ENCODE measurements around the gene ZNF548.

The ZNF548 gene

GRCh38 chr19:57357406-57357805 is 32.2 kb upstream of the ZNF548 start:
- TF ChIP-seq, protein P1, sequence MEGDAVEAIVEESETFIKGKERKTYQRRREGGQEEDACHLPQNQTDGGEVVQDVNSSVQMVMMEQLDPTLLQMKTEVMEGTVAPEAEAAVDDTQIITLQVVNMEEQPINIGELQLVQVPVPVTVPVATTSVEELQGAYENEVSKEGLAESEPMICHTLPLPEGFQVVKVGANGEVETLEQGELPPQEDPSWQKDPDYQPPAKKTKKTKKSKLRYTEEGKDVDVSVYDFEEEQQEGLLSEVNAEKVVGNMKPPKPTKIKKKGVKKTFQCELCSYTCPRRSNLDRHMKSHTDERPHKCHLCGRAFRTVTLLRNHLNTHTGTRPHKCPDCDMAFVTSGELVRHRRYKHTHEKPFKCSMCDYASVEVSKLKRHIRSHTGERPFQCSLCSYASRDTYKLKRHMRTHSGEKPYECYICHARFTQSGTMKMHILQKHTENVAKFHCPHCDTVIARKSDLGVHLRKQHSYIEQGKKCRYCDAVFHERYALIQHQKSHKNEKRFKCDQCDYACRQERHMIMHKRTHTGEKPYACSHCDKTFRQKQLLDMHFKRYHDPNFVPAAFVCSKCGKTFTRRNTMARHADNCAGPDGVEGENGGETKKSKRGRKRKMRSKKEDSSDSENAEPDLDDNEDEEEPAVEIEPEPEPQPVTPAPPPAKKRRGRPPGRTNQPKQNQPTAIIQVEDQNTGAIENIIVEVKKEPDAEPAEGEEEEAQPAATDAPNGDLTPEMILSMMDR (IDR thresholded peaks at IDR 0.05; ENCODE audit: extremely low read depth, insufficient read depth, missing control alignments) = no peak

GRCh38 chr19:57359300-57359699 is 30.4 kb upstream of the ZNF548 start:
- in situ Hi-C loops (cut with MboI; ENCODE audit: low pct_unique_long_range_greater_than_20kb, low sequenced_read_pairs, unreplicated experiment) = no loop called here
- DNase-seq (ENCODE audit: low spot score) = no peak
- TF ChIP-seq, protein P1 (IDR thresholded peaks at IDR 0.05; ENCODE audit: extremely low read depth, insufficient read depth, missing control alignments) = no peak

More at GRCh38 chr19:57357406-57357805, 32.2 kb upstream of the ZNF548 start:
- in situ Hi-C loops (cut with MboI; ENCODE audit: low pct_unique_long_range_greater_than_20kb, low sequenced_read_pairs, unreplicated experiment) = no loop called here
- DNase-seq (ENCODE audit: low spot score) = no peak

- in situ Hi-C loops (cut with MboI; ENCODE audit: low pct_unique_long_range_greater_than_20kb, low sequenced_read_pairs, unreplicated experiment) = no loop called here
- no peak for DNase-seq (ENCODE audit: low spot score)
- TF ChIP-seq, protein P1 (IDR thresholded peaks at IDR 0.05; ENCODE audit: extremely low read depth, insufficient read depth, missing control alignments) = no peak
These were observed 27.2 kb upstream of the ZNF548 start for GRCh38 chr19:57362419-57362818.

- TF ChIP-seq, protein P1 (IDR thresholded peaks at IDR 0.05; ENCODE audit: extremely low read depth, insufficient read depth, missing control alignments) = no peak
- in situ Hi-C loops (cut with MboI; ENCODE audit: low pct_unique_long_range_greater_than_20kb, low sequenced_read_pairs, unreplicated experiment) = no loop called here
- DNase-seq (ENCODE audit: low spot score) = peak; percentile 92
These were observed 26.5 kb upstream of the ZNF548 start, which contains the start of the genes TRAPPC2B and ZNF547 for GRCh38 chr19:57362997-57363687. Gene TRAPPC2B (plus strand): TSS chr19:57363551. CDS start chr19:57364834, 1,283 bp downstream. Gene ZNF547 (plus strand): TSS chr19:57363551. CDS start chr19:57368556, 5,005 bp downstream.

DNA sequence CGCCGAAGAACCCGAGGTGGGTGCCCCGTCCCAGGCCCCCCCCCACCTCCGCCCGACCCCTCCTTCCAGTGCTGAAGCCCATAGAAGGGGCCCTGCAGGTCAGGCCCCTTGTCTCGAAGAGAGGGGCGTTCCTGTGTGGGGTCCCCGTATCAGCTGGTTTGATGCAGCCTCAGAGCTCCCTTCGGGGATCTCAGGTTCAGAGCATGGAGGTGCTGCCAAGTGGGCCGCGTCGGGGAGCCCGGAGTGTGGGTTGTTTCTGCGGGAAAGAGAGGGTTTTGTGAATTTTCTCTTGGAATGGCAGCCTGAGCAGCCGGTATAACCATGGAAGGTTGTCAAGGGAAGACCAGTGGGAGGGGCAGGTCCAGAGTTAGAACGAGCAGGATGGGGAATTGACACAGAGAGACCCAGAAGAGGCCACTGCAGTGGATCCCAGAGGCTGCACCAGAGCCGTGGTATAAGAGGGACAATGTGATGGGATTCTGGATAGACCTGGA is 25.9 kb upstream of the ZNF548 start:
- in situ Hi-C loops (cut with MboI; ENCODE audit: low pct_unique_long_range_greater_than_20kb, low sequenced_read_pairs, unreplicated experiment) = no loop called here
- TF ChIP-seq, protein P1 (IDR thresholded peaks at IDR 0.05; ENCODE audit: extremely low read depth, insufficient read depth, missing control alignments) = no peak
- DNase-seq (ENCODE audit: low spot score) = no peak

GRCh38 chr19:57366776-57367175 is 22.9 kb upstream of the ZNF548 start:
- no peak for DNase-seq (ENCODE audit: low spot score)
- TF ChIP-seq, protein P1 (IDR thresholded peaks at IDR 0.05; ENCODE audit: extremely low read depth, insufficient read depth, missing control alignments) = no peak
- in situ Hi-C loops (cut with MboI; ENCODE audit: low pct_unique_long_range_greater_than_20kb, low sequenced_read_pairs, unreplicated experiment) = no loop called here

All from GM13977 (cell line).